Measurements from ENCODE around the gene BRD7. TPM values are rescaled to one million over a fixed set of nuclear protein-coding genes. Genes with fewer than 3 reads are reported as not detected.

BRD7 gene
- polyA plus RNA-seq, 3 donors, result 11.4 to 33.0 (median 21.2) TPM

GRCh38 chr16:50336884-50337283 is 31.9 kb downstream of the BRD7 start:
- Mint-ChIP-seq H3K4me3 (no peak overlapping the region), H3K27me3 (ENCODE audit: low read depth in 3 of 3) (no peaks in the 10 kb centered on the region), H3K36me3 (peaks cover 62 to 75% of the 10 kb centered on the region in 2 donors), H3K9me3 (no peaks in the 10 kb centered on the region), H3K4me1 (peaks cover 5% of the 10 kb centered on the region), H3K27ac (no peak overlapping the region)
- no peaks in the 10 kb centered on the region for H4K20me1 ChIP-seq (ENCODE audit: insufficient read depth, low read length)
- WGBS (ENCODE audit: insufficient coverage), result no CpG with 5 or more reads among the region's 1 CpG
- H3K36me3 ChIP-seq (replicated peaks in 1 of 2; ENCODE audit: control insufficient read depth in 1 of 2, insufficient read depth in 2 of 2, low read length in 2 of 2), result peaks cover 62 to 96% of the 10 kb centered on the region in 2 donors
- H3K4me1 ChIP-seq (ENCODE audit: control insufficient read depth in 1 of 2, insufficient read depth in 2 of 2, low read length in 2 of 2), result no peaks in the 10 kb centered on the region
- no peak overlapping the region for H3K27ac ChIP-seq (ENCODE audit: low read depth in 1 of 2, low read length in 2 of 2)
- H3K27me3 ChIP-seq (ENCODE audit: control insufficient read depth in 2 of 2, insufficient read depth in 2 of 2, low read length in 2 of 2), result no peaks in the 10 kb centered on the region
- no peak overlapping the region for H3K4me2 ChIP-seq (replicated peaks; ENCODE audit: extremely low read depth, low read length, poor library complexity, severe bottlenecking)
- H3K79me2 ChIP-seq (ENCODE audit: insufficient read depth, low read length), result no peaks in the 10 kb centered on the region
- no peaks in the 10 kb centered on the region for H3K9me3 ChIP-seq (replicated peaks in 1 of 2; ENCODE audit: control insufficient read depth in 1 of 2, insufficient read depth in 1 of 2, low read length in 2 of 2)
- no peak overlapping the region for H3K9ac ChIP-seq (ENCODE audit: insufficient read depth, low read length, poor library complexity, severe bottlenecking)
- H2AFZ ChIP-seq (ENCODE audit: insufficient read depth, low read depth, low read length, poor library complexity, severe bottlenecking), result no peak overlapping the region
- TF ChIP-seq, protein P1, sequence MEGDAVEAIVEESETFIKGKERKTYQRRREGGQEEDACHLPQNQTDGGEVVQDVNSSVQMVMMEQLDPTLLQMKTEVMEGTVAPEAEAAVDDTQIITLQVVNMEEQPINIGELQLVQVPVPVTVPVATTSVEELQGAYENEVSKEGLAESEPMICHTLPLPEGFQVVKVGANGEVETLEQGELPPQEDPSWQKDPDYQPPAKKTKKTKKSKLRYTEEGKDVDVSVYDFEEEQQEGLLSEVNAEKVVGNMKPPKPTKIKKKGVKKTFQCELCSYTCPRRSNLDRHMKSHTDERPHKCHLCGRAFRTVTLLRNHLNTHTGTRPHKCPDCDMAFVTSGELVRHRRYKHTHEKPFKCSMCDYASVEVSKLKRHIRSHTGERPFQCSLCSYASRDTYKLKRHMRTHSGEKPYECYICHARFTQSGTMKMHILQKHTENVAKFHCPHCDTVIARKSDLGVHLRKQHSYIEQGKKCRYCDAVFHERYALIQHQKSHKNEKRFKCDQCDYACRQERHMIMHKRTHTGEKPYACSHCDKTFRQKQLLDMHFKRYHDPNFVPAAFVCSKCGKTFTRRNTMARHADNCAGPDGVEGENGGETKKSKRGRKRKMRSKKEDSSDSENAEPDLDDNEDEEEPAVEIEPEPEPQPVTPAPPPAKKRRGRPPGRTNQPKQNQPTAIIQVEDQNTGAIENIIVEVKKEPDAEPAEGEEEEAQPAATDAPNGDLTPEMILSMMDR (IDR thresholded peaks at IDR 0.05), result no peak
- H3K4me3 ChIP-seq (replicated peaks in 1 of 3; ENCODE audit: low read depth in 2 of 3, low read length in 3 of 3), result no peak overlapping the region
- intact Hi-C loops (cut with micrococcal nuclease), result no loop called here
- DNase-seq, result no peak

GRCh38 chr16:50335196-50335958 is 33.4 kb downstream of the BRD7 start:
- Histone ChIP-seq H3K4me3 (replicated peaks in 1 of 3; ENCODE audit: low read depth in 2 of 3, low read length in 3 of 3) (no peak overlapping the region), H3K27me3 (ENCODE audit: control insufficient read depth in 2 of 2, insufficient read depth in 2 of 2, low read length in 2 of 2) (no peaks in the 10 kb centered on the region), H3K4me2 (replicated peaks; ENCODE audit: extremely low read depth, low read length, poor library complexity, severe bottlenecking) (no peak overlapping the region), H2AFZ (ENCODE audit: insufficient read depth, low read depth, low read length, poor library complexity, severe bottlenecking) (no peak overlapping the region), H3K9me3 (replicated peaks in 1 of 2; ENCODE audit: control insufficient read depth in 1 of 2, insufficient read depth in 1 of 2, low read length in 2 of 2) (no peaks in the 10 kb centered on the region), H3K9ac (ENCODE audit: insufficient read depth, low read length, poor library complexity, severe bottlenecking) (no peak overlapping the region), H3K4me1 (ENCODE audit: control insufficient read depth in 1 of 2, insufficient read depth in 2 of 2, low read length in 2 of 2) (no peaks in the 10 kb centered on the region), H4K20me1 (ENCODE audit: insufficient read depth, low read length) (no peaks in the 10 kb centered on the region), H3K79me2 (ENCODE audit: insufficient read depth, low read length) (no peaks in the 10 kb centered on the region), H3K27ac (ENCODE audit: low read depth in 1 of 2, low read length in 2 of 2) (no peak overlapping the region), H3K36me3 (replicated peaks in 1 of 2; ENCODE audit: control insufficient read depth in 1 of 2, insufficient read depth in 2 of 2, low read length in 2 of 2) (peaks cover 63 to 95% of the 10 kb centered on the region in 2 donors)
- 47% methylated on average over 3 of the region's 8 CpGs for WGBS (ENCODE audit: insufficient coverage)
- H3K27me3 Mint-ChIP-seq (ENCODE audit: low read depth in 3 of 3), result no peaks in the 10 kb centered on the region
- H3K36me3 Mint-ChIP-seq, result peaks cover 64 to 72% of the 10 kb centered on the region in 2 donors
- intact Hi-C loops (cut with micrococcal nuclease), result no loop called here
- peaks cover 5% of the 10 kb centered on the region for H3K4me1 Mint-ChIP-seq
- TF ChIP-seq, protein P1 (IDR thresholded peaks at IDR 0.05), result no peak
- DNase-seq, result no peak
- no peak overlapping the region for H3K4me3 Mint-ChIP-seq
- peak overlapping the region in 4 of 7 donors; percentile 54 to 85 (median 76) for H3K27ac Mint-ChIP-seq
- no peaks in the 10 kb centered on the region for H3K9me3 Mint-ChIP-seq
